ENCODE results near the gene KCTD5. TPM values are rescaled to one million over a fixed set of nuclear protein-coding genes. Genes with fewer than 3 reads are reported as not detected.
A peak's percentile ranks its signal among the peaks of the same experiment; 100 is the strongest.
"Not testable (repeated sequence)": the region's sequence is repeated elsewhere in the genome, so short reads cannot be mapped to it uniquely, and the experiment has no call there.

The KCTD5 gene
- total and polyA plus RNA-seq, 2 experiments from 2014 or later: 19.7 to 31.8 TPM

- H3K4me1 ChIP-seq (ENCODE audit: insufficient read depth); H3K4me3 Mint-ChIP-seq; H3K36me3 ChIP-seq (ENCODE audit: insufficient read depth); H3K36me3 Mint-ChIP-seq (ENCODE audit: low read depth); H3K9me3 Mint-ChIP-seq; H3K79me2 ChIP-seq (replicated peaks; ENCODE audit: insufficient read depth); H3K27ac ChIP-seq (ENCODE audit: low read depth); H3K4me2 ChIP-seq; H3K27ac Mint-ChIP-seq; H2AFZ ChIP-seq; H3K27me3 ChIP-seq (ENCODE audit: insufficient read depth); H3K4me3 ChIP-seq; H3K9me2 ChIP-seq (ENCODE audit: insufficient read depth); H4K20me1 ChIP-seq (replicated peaks; ENCODE audit: insufficient read depth); H3F3A ChIP-seq (replicated peaks; ENCODE audit: low read depth); H3K4me1 Mint-ChIP-seq; H3K27me3 Mint-ChIP-seq (ENCODE audit: insufficient read depth, low read depth, poor library complexity): not testable (repeated sequence)
- peak; percentile 77 for TF ChIP-seq CREB1 (CRISPR knock-in tag; IDR thresholded peaks at IDR 0.05; ENCODE audit: low read depth)
- peak; percentile 57 to 65 for TF ChIP-seq CTCF (conservative IDR thresholded peaks at IDR 0.05; ENCODE audit: low read depth in 2 of 2)
- ATAC-seq (peak; percentile 59), DNase-seq (ENCODE audit: low spot score) (peak; percentile 64)
Observed at GRCh38 chr16:2660755-2661373, 21.5 kb upstream of the KCTD5 start.

GRCh38 chr16:2663553-2664546 is 18.5 kb upstream of the KCTD5 start:
- H3K36me3 ChIP-seq (ENCODE audit: insufficient read depth): no peaks in the 10 kb centered on the region
- ATAC-seq (no peak), DNase-seq (ENCODE audit: low spot score) (no peak)
- no peaks in the 10 kb centered on the region for H4K20me1 ChIP-seq (replicated peaks; ENCODE audit: insufficient read depth)
- H3K4me2 ChIP-seq: no peak overlapping the region
- Mint-ChIP-seq H3K27me3 (ENCODE audit: insufficient read depth, low read depth, poor library complexity) (peaks cover 3% of the 10 kb centered on the region), H3K4me3 (no peak overlapping the region; the same call in 2 of the 3 replicates), H3K4me1 (peaks cover 5% of the 10 kb centered on the region), H3K9me3 (peaks cover 5% of the 10 kb centered on the region; the same call in 2 of the 3 replicates), H3K27ac (no peak overlapping the region), H3K36me3 (ENCODE audit: low read depth) (no peaks in the 10 kb centered on the region; the same call in 2 of the 3 replicates)
- H3K27ac ChIP-seq (ENCODE audit: low read depth): no peak overlapping the region
- H3K79me2 ChIP-seq (replicated peaks; ENCODE audit: insufficient read depth): no peaks in the 10 kb centered on the region
- no peak overlapping the region for H2AFZ ChIP-seq
- H3K9me2 ChIP-seq (ENCODE audit: insufficient read depth): no peaks in the 10 kb centered on the region
- H3K4me1 ChIP-seq (ENCODE audit: insufficient read depth): no peaks in the 10 kb centered on the region
- H3F3A ChIP-seq (replicated peaks; ENCODE audit: low read depth): no peaks in the 10 kb centered on the region
- no peak overlapping the region for H3K4me3 ChIP-seq
- H3K27me3 ChIP-seq (ENCODE audit: insufficient read depth): no peaks in the 10 kb centered on the region
- no peak for TF ChIP-seq EZH2phosphoT487 (IDR thresholded peaks at IDR 0.05; ENCODE audit: unreplicated experiment)
- no peak for TF ChIP-seq STAT1 (IDR thresholded peaks at IDR 0.05; ENCODE audit: unreplicated experiment)
- no peak for TF ChIP-seq POLR2AphosphoS5 (IDR thresholded peaks at IDR 0.05; ENCODE audit: low read depth)
- TF ChIP-seq EZH2 (IDR thresholded peaks at IDR 0.05; ENCODE audit: low read depth, unreplicated experiment): no peak
- TF ChIP-seq ETS1 (IDR thresholded peaks at IDR 0.05): no peak
- no peak for TF ChIP-seq ZNF114 (CRISPR knock-in tag; IDR thresholded peaks at IDR 0.05)
- no peak for TF ChIP-seq REST (IDR thresholded peaks at IDR 0.05; ENCODE audit: unreplicated experiment)
- TF ChIP-seq CREB1 (CRISPR knock-in tag; IDR thresholded peaks at IDR 0.05; ENCODE audit: low read depth): no peak
- TF ChIP-seq JUNB (IDR thresholded peaks at IDR 0.05; ENCODE audit: unreplicated experiment): no peak
- no peak for TF ChIP-seq CTCF (conservative IDR thresholded peaks at IDR 0.05; ENCODE audit: low read depth in 2 of 2)
- no peak for TF ChIP-seq NANOG (IDR thresholded peaks at IDR 0.05; ENCODE audit: borderline replicate concordance)
- TF ChIP-seq ZNF331 (CRISPR knock-in tag; IDR thresholded peaks at IDR 0.05; ENCODE audit: low read depth): no peak

Data from GM23338 (cell line).